GM18507 (cell line): ENCODE results near the gene NEDD1.

Experiments used
- DNase-seq: peaks from one replicate; pipeline ENCODE4 v3.0.0; 2011; ENCODE audit warnings: low read depth; ENCODE audit not compliant: insufficient read length; ENCODE audit errors: extremely low spot score
- FAIRE-seq: peaks from 2 replicates; lab custom pipeline; 2011; peaks lifted over from hg19 to GRCh38; lab: Jason Lieb, UNC

The NEDD1 gene

GRCh38 chr12:96906849-96907670 lies at the start of gene NEDD1:
Gene NEDD1 (plus strand): TSS chr12:96907257. CDS start chr12:96909760, 2,503 bp downstream.
- DNase-seq (peak; percentile 83), FAIRE-seq (peak; percentile 80)

- no peak for FAIRE-seq
- no peak for DNase-seq
Observed at GRCh38 chr12:96858162-96858561, 48.9 kb upstream of the NEDD1 start.

- FAIRE-seq (no peak), DNase-seq (no peak)
Observed at GRCh38 chr12:96861656-96862055, 45.4 kb upstream of the NEDD1 start.

- FAIRE-seq (no peak), DNase-seq (no peak)
Observed at GRCh38 chr12:96862326-96862725, 44.7 kb upstream of the NEDD1 start.

GRCh38 chr12:96864335-96864734 lies 42.7 kb upstream of the NEDD1 start:
- no peak for FAIRE-seq
- DNase-seq = no peak

- FAIRE-seq = no peak
Observed at GRCh38 chr12:96866801-96867590, 40.1 kb upstream of the NEDD1 start.

GRCh38 chr12:96870946-96871345 lies 36.1 kb upstream of the NEDD1 start:
- no peak for FAIRE-seq
- no peak for DNase-seq

More at GRCh38 chr12:96866801-96867590, 40.1 kb upstream of the NEDD1 start:
- no peak for DNase-seq

- DNase-seq = no peak
- no peak for FAIRE-seq
Observed at GRCh38 chr12:96872961-96873360, 34.1 kb upstream of the NEDD1 start.

GRCh38 chr12:96874211-96874610 lies 32.8 kb upstream of the NEDD1 start:
- DNase-seq (no peak), FAIRE-seq (no peak)

- FAIRE-seq (no peak), DNase-seq (no peak)
Observed at GRCh38 chr12:96876966-96877365, 30.1 kb upstream of the NEDD1 start.

GRCh38 chr12:96878704-96879103 lies 28.4 kb upstream of the NEDD1 start:
- no peak for FAIRE-seq

GRCh38 chr12:96879301-96879700 lies 27.8 kb upstream of the NEDD1 start:
- FAIRE-seq (no peak), DNase-seq (no peak)

More at GRCh38 chr12:96878704-96879103, 28.4 kb upstream of the NEDD1 start:
- no peak for DNase-seq

- no peak for FAIRE-seq
Observed at GRCh38 chr12:96880220-96880619, 26.8 kb upstream of the NEDD1 start.

GRCh38 chr12:96881608-96882007 lies 25.4 kb upstream of the NEDD1 start:
- FAIRE-seq = no peak

More at GRCh38 chr12:96880220-96880619, 26.8 kb upstream of the NEDD1 start:
- DNase-seq = no peak

GRCh38 chr12:96882862-96883261 lies 24.2 kb upstream of the NEDD1 start:
- FAIRE-seq (no peak), DNase-seq (no peak)

More at GRCh38 chr12:96881608-96882007, 25.4 kb upstream of the NEDD1 start:
- no peak for DNase-seq

GRCh38 chr12:96883571-96883970 lies 23.5 kb upstream of the NEDD1 start:
- FAIRE-seq = no peak
- DNase-seq = no peak

- FAIRE-seq = no peak
Observed at GRCh38 chr12:96886998-96887677, 19.9 kb upstream of the NEDD1 start.

GRCh38 chr12:96889273-96889933 lies 17.7 kb upstream of the NEDD1 start:
- no peak for DNase-seq
- FAIRE-seq = no peak

More at GRCh38 chr12:96886998-96887677, 19.9 kb upstream of the NEDD1 start:
- DNase-seq = no peak

- DNase-seq (no peak), FAIRE-seq (no peak)
Observed at GRCh38 chr12:96890331-96890730, 16.7 kb upstream of the NEDD1 start.
